Keratinocyte (primary cell): ENCODE data around the gene PKP4.

ENCODE experiments used
- EZH2 ChIP-seq: IDR thresholded peaks from one replicate; pipeline ENCODE4 v1.6.1; 2012; ENCODE audit warnings: inconsistent platforms, mild to moderate bottlenecking, low read length, moderate library complexity
- TF ChIP-seq, protein P1 (sequence below), 3 experiments: IDR thresholded peaks in 1 of 3; conservative IDR thresholded peaks in 1 of 3; optimal IDR thresholded peaks in 1 of 3; 2 replicates in 2 of 3; 3 replicates in 1 of 3; pipeline versions ENCODE3 to v1.5.1; 2011; ENCODE audit warnings: low read length in 3 of 3, mild to moderate bottlenecking in 3 of 3, moderate library complexity in 2 of 3, control low read depth in 1 of 3, inconsistent platforms in 1 of 3; ENCODE audit not compliant: insufficient read depth in 2 of 3; ENCODE audit errors: extremely low read depth in 1 of 3

DNA sequence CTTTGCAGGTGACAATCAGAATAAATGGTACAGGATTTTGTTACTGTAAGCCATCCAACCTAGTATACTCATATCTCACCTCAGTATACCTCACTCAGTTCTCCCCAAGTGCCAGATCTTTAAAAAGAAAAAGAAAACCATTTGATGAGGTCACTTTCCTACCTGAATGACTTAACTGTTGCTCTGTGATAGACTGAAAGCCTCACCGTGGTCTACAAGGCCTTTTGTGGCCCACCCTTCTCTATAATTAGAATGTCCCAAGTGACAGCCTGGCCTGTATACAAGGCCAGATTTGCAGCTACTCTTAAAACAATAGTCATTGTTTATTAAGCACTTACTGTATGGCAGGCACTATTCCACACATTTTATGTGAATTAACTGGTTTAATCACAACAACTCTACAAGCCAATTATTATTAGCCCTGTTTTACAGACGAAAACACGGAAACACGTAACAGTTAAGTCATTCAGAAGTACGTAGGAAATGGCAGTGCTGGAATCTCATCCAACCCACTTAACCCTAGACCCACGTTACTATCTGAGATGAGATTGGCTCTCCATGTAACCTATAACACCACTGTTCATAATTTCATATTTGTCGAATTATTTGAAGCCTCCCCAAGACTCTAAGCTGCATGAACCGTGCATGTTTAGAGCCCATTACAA, 28.3 kb downstream of the PKP4 start:
- TF ChIP-seq, protein P1, sequence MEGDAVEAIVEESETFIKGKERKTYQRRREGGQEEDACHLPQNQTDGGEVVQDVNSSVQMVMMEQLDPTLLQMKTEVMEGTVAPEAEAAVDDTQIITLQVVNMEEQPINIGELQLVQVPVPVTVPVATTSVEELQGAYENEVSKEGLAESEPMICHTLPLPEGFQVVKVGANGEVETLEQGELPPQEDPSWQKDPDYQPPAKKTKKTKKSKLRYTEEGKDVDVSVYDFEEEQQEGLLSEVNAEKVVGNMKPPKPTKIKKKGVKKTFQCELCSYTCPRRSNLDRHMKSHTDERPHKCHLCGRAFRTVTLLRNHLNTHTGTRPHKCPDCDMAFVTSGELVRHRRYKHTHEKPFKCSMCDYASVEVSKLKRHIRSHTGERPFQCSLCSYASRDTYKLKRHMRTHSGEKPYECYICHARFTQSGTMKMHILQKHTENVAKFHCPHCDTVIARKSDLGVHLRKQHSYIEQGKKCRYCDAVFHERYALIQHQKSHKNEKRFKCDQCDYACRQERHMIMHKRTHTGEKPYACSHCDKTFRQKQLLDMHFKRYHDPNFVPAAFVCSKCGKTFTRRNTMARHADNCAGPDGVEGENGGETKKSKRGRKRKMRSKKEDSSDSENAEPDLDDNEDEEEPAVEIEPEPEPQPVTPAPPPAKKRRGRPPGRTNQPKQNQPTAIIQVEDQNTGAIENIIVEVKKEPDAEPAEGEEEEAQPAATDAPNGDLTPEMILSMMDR (optimal IDR thresholded peaks at IDR 0.05 in 1 of 3, IDR thresholded peaks at IDR 0.05 in 1 of 3, conservative IDR thresholded peaks at IDR 0.05 in 1 of 3; ENCODE audit: extremely low read depth in 1 of 3, insufficient read depth in 2 of 3, low read length in 3 of 3), result no peak
- TF ChIP-seq EZH2, result no peak
